CD4-positive, alpha-beta T cell treated with Interleukin-12 subunit alpha and Interleukin-12 subunit beta, for 1 hour (primary cell): ENCODE data around the gene A1CF.
"Not testable (repeated sequence)": the region's sequence is repeated elsewhere in the genome, so short reads cannot be mapped to it uniquely, and the experiment has no call there.

Source experiments
- DNase-seq: peaks from one replicate; pipeline ENCODE4 v3.0.0-alpha.2; 2020

The A1CF gene

GRCh38 chr10:50857579-50857978 is 27.8 kb downstream of the A1CF start:
- no peak for DNase-seq

- no peak for DNase-seq
Observed at GRCh38 chr10:50855461-50855860, 30.0 kb downstream of the A1CF start.

- no peak for DNase-seq
Observed at GRCh38 chr10:50855015-50855414, 30.4 kb downstream of the A1CF start.

- DNase-seq = no peak
Observed at GRCh38 chr10:50853557-50853956, 31.9 kb downstream of the A1CF start.

- no peak for DNase-seq
Observed at GRCh38 chr10:50851884-50852671, 33.3 kb downstream of the A1CF start.

- DNase-seq = no peak
Observed at GRCh38 chr10:50850578-50851230, 34.7 kb downstream of the A1CF start.

GRCh38 chr10:50846753-50847152 is 38.7 kb downstream of the A1CF start:
- DNase-seq = no peak

GRCh38 chr10:50837095-50837494 is 48.3 kb downstream of the A1CF start:
- no peak for DNase-seq

- no peak for DNase-seq
Observed at GRCh38 chr10:50832171-50832751, 53.2 kb downstream of the A1CF start.

- no peak for DNase-seq
Observed at GRCh38 chr10:50830066-50830465, 55.4 kb downstream of the A1CF start.

- no peak for DNase-seq
Observed at GRCh38 chr10:50824782-50825181, 60.6 kb downstream of the A1CF start.

GRCh38 chr10:50823789-50824188 is 61.6 kb downstream of the A1CF start:
- DNase-seq = no peak

GRCh38 chr10:50809596-50809995 is 75.8 kb downstream of the A1CF start:
- no peak for DNase-seq

GRCh38 chr10:50807851-50808776 is 77.3 kb downstream of the A1CF start:
- no peak for DNase-seq

GRCh38 chr10:50805981-50806622 is 79.3 kb downstream of the A1CF start:
- no peak for DNase-seq

GRCh38 chr10:50799595-50799994 is 85.8 kb downstream of the A1CF start:
- no peak for DNase-seq

- DNase-seq = no peak
Observed at GRCh38 chr10:50798297-50798696, 87.1 kb downstream of the A1CF start.

GRCh38 chr10:50796693-50797092 is 88.7 kb downstream of the A1CF start:
- DNase-seq = no peak

- no peak for DNase-seq
Observed at GRCh38 chr10:50794490-50794889, 90.9 kb downstream of the A1CF start.

- DNase-seq = no peak
Observed at GRCh38 chr10:50788951-50789945, 96.2 kb downstream of the A1CF start.

GRCh38 chr10:50787962-50788361 is 97.5 kb downstream of the A1CF start:
- DNase-seq = not testable (repeated sequence)
